ENCODE results near the gene ARHGEF4. TPM values are rescaled to one million over a fixed set of nuclear protein-coding genes. Genes with fewer than 3 reads are reported as not detected.
"Not testable (repeated sequence)": the region's sequence is repeated elsewhere in the genome, so short reads cannot be mapped to it uniquely, and the experiment has no call there.

Gene ARHGEF4
- polyA plus RNA-seq, 4 donors: 6.1 to 8.0 (median 7.2) TPM

DNA sequence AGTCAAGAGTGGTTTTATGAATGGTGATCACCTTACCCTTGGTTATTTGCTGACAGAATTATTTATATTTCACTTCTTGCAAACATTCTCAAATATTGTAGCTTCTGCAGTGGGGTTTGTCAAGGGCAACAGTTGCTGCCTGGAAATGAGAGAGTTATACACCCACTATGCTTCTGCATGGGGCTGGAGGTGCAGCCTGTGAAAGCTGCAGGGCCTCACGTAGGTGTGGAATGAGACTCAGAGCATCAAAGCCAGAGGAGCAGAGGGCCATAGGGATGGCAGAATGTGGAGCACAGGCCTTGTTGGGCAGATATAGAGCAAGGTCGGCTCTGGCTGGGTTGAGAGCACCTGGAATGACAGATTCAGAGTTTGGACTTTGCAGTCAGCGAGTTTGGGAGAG, 128.2 kb downstream of the ARHGEF4 start:
- no peak for DNase-seq (ENCODE audit: low read depth in 4 of 4, low spot score in 3 of 4)

DNA sequence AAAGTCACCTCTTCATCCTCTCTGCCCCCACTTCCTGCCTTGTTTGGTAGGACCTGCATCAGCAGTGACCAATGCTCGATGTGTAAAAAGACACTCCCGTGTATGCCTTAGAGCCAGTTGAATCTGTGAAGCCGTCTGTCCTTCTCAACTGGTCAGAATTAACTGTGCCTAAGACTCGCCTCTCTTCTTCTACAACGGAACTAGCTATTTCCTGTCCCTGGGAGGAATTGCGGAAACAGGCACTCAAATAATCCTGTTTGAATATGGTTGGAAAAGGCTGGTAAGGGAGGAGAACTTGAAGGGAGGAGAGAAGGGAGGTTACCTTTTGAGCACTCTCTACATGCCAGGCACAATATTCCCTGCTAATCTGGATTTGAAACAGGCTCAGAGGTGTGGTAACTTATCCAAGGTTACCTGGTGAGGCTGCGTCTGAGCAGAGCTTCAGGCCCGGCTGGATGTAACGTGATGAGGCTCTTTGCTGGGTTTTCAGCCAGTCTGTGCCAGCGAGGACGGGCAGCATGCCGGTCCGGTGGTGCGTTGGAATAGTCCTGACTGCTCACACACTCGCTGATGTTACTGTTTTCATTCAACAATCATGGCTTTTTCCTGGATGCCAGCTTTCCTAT, 129.5 kb downstream of the ARHGEF4 start:
- no peak for DNase-seq (ENCODE audit: low read depth in 4 of 4, low spot score in 3 of 4)

DNA sequence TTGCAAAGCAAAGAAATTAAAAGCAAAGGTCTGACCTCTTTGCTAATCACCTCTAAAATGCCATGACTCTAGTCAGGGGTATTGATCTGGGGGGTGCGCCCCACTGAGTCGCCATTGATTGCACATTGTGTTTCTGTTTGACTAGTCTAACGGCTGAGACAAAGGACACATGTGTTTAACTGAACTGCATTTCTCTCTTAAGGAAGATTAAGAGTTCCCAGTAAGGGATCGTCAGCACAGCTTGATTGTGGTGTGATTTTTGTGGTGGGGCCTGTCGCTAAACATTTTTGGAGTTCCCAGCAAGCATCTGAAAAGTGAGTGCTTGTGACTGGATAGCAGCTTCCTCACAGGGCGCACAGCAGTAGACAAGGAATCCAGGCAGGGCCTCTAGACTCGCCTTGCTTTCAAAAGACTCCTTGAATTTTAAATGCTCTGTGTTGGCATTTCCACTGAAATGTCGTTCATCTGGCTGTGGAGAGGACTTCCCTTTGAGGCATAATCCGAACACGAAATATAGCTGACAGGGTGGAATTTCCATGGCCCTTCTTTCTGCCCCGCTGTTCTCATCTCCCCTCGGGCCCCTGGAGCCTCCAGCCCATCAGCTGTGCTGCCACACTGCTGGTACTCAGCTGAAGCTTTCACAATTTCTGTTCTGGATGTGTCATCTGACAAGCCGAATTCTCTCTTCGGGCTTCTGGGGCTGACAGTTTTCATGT, 130.2 kb downstream of the ARHGEF4 start:
- no peak for DNase-seq (ENCODE audit: low read depth in 4 of 4, low spot score in 3 of 4)

DNA sequence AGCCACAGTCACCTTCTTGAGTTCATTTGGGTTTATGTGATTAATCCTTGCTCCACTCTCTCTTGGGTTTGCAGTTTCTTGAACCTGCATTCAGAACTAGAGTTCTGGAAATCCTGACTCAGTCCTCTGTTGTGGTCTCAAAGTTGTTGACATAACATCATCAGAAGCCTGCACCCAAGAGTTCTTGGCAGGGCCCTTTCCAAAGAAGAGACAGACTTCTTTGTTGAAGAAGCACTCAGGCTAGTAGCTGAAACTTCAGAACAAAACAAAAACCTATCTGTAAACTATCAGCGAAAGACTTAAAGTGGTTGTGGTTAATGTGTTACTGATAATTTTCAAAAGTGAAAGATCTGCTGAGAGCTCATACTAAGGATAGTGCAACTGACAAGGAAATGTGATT, 135.7 kb downstream of the ARHGEF4 start:
- no peak for DNase-seq (ENCODE audit: low read depth in 4 of 4, low spot score in 3 of 4)

DNA sequence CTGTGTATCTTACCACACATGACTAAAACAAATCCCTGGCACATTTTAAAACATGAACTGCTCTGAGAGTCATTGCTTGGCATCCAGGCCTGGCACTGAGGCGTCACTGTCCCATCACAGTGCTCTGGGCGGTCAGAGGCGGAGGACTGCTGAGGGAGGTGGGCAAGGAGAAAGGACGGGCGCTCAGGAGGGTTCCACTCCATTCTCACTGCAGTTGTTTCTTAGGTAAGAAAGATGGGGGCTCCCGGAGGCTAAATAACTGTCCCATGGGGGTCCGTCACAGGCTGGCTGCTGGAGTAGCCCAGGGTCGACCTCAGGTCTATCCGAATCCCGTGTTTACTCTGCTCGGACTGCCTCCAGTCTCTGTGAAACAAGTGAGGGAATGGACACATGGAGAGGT, 139.0 kb downstream of the ARHGEF4 start:
- DNase-seq (ENCODE audit: low read depth in 4 of 4, low spot score in 3 of 4): no peak

DNA sequence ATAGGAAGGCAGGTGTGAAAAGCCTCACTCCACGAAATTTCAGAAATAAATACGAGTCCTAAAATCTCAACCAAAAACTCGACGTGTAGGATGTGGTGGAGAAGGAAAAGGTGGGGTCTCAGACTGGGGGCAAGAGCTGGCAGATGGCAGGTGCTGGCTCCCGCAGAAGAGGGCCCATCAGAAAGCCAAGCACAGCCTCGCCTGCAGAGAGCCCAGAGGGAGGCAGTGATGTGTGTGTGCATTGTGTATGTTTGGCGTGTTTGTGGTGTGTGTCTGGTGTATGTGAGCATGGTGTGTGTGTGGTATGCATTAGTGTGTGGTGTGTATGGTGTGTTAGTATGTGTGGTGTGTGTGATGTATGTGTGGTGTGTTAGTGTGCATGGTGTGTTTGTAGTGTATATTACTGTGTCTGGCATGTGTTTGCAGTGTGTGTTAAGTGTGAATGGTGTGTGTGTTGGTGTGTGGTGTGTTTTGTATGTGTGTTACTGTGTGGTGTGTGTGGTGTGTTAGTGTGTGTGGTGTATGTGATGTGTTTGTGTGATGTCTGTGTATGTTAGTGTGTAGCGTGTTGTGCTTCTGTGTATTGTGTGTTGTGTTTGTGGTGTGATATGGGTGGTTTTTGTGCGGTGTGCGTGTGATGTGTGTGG, 140.0 kb downstream of the ARHGEF4 start:
- no peak for DNase-seq (ENCODE audit: low read depth in 4 of 4, low spot score in 3 of 4)

DNA sequence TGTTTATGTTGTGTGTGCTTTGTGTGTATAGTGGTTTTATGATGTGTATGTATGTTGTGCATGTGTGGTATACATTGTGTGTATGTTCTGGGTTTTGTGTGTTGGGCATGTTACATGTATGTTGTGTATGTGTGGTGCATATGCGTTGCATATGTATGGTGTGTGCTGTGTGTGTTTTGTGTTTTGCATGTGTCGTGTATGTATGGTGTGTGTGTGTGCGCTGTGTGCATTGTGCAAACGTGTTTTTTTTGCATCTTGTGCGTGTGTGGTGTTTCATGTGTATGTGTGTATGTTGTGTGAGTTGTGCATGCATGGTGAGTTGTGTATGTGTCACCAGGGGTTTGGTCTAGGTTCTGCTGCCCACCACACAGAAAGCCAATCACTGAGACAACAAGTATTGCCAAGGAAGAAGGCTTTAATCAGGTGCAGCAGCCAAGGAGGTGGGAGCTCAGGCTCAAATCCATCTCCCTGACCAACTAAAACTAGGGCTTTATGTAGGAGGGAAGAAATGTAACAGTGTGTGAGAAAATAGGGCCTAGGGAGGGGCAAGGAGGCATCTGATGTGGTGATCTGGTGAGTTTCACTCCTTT, 140.8 kb downstream of the ARHGEF4 start:
- no peak for DNase-seq (ENCODE audit: low read depth in 4 of 4, low spot score in 3 of 4)

DNA sequence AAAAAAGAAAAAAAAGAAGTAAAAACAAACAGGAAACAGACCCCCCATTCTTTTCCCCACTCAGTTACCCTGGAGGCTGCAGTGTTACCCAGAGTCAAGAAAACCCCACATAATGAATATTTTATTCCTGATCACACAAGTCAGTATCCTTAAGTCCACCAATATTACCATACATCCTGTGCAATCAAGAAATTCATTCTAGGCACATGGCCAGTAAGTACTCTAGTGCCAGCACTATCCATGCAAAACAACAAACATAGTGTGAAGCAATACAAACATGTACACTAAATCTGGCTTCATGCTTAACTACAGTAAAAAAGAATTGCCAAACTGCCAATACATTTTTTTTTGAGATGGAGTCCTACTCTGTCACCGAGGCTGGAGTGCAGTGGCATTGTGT, 145.0 kb downstream of the ARHGEF4 start:
- DNase-seq (ENCODE audit: low read depth in 4 of 4, low spot score in 3 of 4): no peak

DNA sequence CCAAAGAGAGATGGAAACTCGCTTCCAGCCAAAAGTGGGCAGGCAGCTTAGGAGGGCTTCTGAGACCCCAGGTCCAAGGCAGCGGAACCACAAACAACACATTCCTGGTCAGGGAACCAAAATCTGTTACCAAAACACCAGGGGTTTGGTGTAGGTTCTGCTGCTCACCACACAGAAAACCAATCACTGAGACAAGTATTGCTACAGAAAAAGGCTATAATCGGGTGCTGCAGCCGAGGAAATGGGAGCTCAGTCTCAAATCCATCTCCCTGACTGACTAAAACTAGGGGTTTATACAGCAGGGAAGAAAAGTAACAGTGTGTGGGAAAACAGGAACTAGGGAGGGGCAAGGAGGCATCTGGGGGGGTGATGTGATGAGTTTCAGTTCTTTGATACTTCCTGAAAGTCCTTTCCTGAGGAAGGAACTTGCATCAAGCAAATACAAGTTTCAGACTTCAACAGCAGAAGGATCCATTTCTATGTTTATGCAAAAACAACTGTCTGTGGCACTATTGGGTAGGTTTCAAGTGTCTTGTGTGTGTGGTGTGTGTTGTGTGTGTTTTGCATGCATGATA, 148.6 kb downstream of the ARHGEF4 start:
- no peak for DNase-seq (ENCODE audit: low read depth in 4 of 4, low spot score in 3 of 4)

DNA sequence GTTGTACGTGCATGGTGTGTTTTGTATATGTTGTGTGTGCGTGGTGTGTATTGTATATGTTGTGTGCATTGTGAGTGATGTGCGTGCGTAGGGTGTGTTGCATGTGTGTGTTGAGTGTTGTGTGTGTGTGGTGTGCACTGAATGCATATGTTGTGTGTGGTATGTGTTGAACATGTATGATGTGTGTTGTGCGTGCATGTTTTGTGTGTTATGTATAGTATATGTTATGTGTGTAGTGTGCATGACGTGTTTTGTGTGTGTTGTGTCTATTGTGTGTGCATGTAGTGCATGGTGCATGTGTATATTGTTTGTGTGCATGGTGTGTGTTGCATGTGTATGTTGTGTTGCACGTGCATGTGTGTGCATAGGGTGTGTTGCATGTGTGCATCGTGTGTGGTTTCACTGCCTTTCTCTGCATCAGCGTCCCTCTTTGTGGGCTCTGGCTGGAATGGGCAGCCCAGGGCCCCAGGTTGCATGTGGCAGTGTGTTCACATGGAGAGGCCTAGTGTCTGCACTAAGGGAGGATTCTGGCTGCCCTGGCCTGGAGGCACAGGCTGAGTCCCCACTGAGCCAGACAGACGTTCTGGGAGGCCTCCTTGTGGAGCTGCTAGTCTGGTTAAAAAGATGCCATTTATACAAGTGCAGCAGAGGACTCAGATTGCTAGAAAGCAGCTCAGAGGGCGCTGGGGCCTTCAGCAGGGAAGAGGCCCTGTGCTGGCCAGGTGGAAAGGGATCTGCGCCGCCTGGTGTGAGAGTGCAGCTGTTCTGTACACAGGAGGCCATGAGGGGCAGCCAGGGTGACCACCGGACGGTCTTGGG, 149.3 kb downstream of the ARHGEF4 start:
- no peak for DNase-seq (ENCODE audit: low read depth in 4 of 4, low spot score in 3 of 4)

DNA sequence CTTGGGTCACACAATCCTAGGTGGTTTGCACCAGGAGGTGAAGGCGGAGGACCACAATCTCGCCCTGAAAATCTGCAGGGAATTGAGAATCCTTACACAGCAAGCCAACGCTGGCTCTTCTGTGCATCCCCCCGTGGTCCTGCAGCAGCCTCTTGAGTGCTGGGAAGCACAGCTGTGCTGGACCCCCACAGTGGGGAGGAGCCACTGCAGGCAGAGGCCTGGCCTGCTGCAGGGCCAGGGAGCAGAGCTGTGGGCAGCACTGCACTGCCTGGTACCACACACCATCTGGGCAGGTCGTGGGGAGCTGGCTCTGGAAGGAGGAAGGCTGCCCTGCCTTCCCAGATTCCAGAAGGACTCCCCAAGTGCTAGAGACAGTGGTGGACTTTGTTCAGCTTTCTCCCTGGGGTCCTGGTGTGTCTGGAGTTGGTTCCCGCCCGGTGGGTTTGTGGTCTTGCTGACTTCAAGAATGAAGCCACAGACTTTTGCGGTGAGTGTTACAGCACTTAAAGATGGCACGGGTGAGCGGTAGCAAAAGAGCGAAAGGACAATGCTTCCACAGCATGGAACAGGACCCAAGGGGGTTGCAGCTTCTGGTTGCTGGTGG, 150.3 kb downstream of the ARHGEF4 start:
- DNase-seq (ENCODE audit: low read depth in 4 of 4, low spot score in 3 of 4): no peak

DNA sequence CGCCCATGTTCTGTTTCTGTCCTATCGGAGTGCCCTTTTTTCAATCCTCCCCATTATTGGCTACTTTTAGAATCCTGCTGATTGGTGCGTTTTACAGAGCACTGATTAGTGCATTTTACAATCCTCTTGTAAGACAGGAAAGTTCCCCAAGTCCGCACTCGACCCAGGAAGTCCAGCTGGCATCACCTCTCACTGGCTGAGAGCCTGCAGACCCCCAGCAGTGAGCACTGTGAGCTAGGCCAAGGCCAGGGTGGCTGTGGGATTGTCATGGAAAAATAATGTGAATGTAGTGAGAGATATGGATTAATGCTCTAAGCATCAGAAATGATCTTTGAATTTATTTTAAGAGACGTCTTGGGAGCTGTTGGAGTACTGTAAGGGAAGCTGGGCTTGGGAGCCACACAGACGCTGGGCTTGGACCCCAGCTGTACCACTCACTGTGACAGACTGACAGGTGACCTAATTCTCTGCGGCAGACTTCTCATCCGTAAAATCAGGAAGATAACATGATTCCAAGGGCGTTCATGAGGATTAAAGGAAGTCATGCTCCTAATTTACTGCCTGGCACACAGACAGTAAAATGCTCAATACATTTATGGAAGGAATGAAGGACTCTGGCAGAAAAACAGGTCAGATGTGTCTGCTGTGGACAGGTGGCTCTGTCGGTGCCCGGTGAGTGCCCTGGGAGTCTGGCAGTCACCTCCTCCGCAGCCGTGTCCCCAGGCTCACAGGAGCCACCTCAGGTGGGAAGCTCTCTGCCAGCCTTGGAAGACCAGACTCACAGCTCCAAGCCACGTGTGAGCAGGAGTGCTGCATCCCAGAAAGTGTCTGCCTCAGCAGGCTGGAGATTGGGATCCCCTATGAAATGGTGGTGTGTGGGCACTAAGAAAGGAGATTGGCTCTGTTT, 151.1 kb downstream of the ARHGEF4 start:
- no peak for DNase-seq (ENCODE audit: low read depth in 4 of 4, low spot score in 3 of 4)

DNA sequence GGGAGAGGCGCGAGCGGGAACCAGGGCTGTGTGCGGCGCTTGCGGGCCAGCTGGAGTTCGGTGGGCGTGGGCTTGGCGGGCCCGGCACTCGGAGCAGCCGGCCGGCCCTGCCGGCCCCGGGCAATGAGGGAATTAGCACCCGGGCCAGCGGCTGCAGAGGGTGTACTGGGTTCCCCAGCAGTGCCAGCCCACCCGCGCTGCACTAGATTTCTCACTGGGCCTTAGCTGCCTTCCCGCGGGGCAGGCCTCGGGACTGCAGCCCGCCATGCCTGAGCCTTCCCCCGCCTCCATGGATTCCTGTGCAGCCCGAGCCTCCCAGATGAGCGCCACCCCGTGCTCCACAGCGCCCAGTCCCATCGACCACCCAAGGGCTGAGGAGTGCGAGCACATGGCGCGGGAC, 154.7 kb downstream of the ARHGEF4 start:
- DNase-seq (ENCODE audit: low read depth in 4 of 4, low spot score in 3 of 4): not testable (repeated sequence)

DNA sequence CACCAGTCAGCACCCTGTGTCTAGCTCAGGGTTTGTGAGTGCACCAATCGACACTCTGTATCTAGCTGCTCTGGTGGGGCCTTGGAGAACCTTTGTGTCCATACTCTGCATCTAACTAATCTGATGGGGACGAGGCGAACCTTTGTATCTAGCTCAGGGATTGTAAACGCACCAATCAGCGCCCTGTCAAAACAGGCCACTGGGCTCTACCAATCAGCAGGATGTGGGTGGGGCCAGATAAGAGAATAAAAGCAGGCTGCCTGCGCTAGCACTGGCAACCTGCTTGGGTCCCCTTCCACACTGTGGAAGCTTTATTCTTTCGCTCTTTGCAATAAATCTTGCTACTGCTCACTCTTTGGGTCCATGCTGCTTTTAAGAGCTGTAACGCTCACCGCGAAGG, 155.3 kb downstream of the ARHGEF4 start:
- not testable (repeated sequence) for DNase-seq (ENCODE audit: low read depth in 4 of 4, low spot score in 3 of 4)

DNA sequence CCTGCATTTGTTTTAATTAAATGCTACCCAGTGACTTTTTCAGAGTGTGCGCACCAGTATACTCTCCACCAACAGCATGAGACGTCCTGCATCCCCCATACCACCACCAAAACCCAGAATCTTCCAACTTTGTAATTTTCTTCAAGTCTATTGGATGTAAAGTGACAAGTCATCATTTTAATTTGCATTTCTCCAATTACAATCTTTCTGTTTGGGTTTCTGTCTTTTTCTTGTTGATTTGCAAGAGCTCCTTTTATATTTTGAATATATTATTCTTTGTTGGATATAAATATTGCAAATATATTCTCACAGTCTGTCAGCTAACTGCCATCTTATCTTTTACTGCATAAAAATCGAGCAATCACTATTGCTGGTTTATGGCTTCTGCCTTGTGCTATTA, 160.0 kb downstream of the ARHGEF4 start:
- no peak for DNase-seq (ENCODE audit: low read depth in 4 of 4, low spot score in 3 of 4)

DNA sequence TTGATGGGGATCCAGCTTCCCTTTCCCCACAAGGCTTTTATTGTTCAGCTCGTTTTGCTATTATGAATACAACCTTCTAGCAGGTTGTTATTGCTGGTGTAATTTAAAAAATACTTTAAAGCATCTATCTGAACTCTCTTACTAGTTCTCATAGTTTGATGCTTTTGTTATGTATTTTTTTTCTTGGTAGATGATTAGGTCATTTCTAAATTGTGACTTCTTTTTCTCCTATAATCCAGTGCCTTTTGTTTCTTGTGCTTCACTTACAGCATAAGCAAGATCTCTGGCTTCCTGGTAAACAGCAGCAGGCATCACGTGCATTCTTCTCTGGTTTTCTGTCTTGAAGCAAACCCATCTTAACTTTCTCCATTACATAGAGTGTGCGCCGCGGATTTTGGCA, 160.5 kb downstream of the ARHGEF4 start:
- DNase-seq (ENCODE audit: low read depth in 4 of 4, low spot score in 3 of 4): no peak

DNA sequence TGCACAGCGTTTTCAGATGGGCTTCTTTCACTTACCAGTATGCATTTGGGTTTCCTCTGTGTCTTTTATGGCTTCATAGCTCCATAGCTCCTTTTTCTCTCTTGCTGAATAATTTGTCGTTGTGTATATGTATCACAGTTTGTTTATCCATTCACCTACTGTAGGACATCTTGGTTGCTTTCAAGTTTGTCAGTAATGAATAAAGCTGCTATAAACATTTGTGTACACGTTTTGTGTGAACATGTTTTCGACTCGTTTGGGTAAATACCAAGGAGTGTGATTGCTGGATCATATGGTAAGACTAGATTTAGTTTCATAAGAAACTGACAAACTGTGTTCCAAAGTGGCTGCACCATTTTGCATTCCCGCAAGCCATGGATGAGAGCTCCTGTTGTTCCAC, 161.8 kb downstream of the ARHGEF4 start:
- DNase-seq (ENCODE audit: low read depth in 4 of 4, low spot score in 3 of 4): no peak

DNA sequence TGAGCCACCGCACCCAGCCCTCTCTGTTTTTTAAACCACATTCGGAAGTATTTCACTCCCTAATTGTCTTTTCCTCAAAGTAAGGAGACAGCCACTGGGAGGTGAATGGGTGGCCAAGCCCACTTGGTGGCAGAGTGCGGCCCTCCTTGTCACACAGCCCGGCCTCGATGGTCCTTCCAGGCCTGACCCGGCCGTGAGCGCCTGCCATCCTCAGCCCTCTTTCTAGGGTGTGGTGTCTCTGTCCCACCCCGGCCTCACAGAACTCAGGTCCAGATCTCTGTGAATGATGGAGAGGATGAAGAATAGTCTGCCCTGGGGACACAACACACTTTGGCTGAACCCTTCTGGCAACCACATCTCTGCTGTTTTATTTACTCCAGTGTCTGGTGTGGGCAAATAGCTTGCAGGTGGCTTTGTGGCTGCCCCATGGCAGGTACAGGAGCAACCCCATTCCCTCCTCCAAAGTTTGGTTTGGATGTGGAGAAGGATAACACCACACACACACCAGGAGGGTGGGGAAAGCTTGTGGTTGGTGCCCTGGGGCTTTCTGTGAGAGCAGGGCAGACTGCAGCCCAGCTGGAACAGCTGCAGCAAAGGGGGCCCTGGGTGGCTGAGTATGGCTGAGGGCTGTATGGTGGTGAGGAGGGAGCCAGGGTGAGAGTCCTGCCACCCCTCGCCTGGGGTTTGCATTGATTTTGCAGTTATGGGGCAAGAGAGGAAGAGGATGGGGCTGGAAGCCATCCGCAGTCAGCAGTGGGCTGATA, 167.9 kb downstream of the ARHGEF4 start:
- no peak for DNase-seq (ENCODE audit: low read depth in 4 of 4, low spot score in 3 of 4)

Data from right renal pelvis (tissue), 4 donors.